Liver (tissue), 9 donors: ENCODE results near the gene VPS39. TPM values are rescaled to one million over a fixed set of nuclear protein-coding genes. Genes with fewer than 3 reads are reported as not detected.

Experiments used
- DNase-seq: peaks from one replicate; pipeline ENCODE4 v3.0.0-alpha.2; 2017; ENCODE audit warnings: low spot score
- H3K27ac ChIP-seq, 2 donors: one replicate each; pipeline ENCODE4 v1.7.0; 2013; ENCODE audit warnings: inconsistent platforms in 2 of 2, low read length in 2 of 2, control low read depth in 1 of 2, low read depth in 1 of 2, mild to moderate bottlenecking in 1 of 2
- H3K27me3 ChIP-seq, 4 donors: one replicate each; pipeline versions ENCODE4 v1.6.1 to v1.7.0; 2013; ENCODE audit warnings: low read length in 3 of 4, inconsistent platforms in 1 of 4, mild to moderate bottlenecking in 1 of 4, moderate library complexity in 1 of 4; ENCODE audit not compliant: control insufficient read depth in 4 of 4, insufficient read depth in 4 of 4
- H3K36me3 ChIP-seq, 4 donors: one replicate each; pipeline versions ENCODE4 v1.6.1 to v1.7.0; 2013; ENCODE audit warnings: low read length in 3 of 4, mild to moderate bottlenecking in 3 of 4, low read depth in 1 of 4, moderate library complexity in 1 of 4; ENCODE audit not compliant: control insufficient read depth in 4 of 4, insufficient read depth in 3 of 4
- H3K4me1 ChIP-seq, 4 donors: one replicate each; pipeline versions ENCODE4 v1.6.1 to v1.7.0; 2013; ENCODE audit warnings: low read length in 3 of 4, mild to moderate bottlenecking in 3 of 4, moderate library complexity in 1 of 4; ENCODE audit not compliant: control insufficient read depth in 4 of 4, insufficient read depth in 4 of 4
- H3K4me3 ChIP-seq, 3 donors: one replicate each; pipeline versions ENCODE4 v1.6.1 to v1.7.0; 2013; ENCODE audit warnings: low read length in 3 of 3, control low read depth in 1 of 3, low read depth in 1 of 3, mild to moderate bottlenecking in 1 of 3
- H3K9ac ChIP-seq, 2 donors: one replicate each; pipeline ENCODE4 v1.7.0; 2013; ENCODE audit warnings: low read length in 2 of 2, mild to moderate bottlenecking in 2 of 2, moderate library complexity in 2 of 2, control low read depth in 1 of 2, low read depth in 1 of 2
- H3K9me3 ChIP-seq, 4 donors: one replicate each; pipeline versions ENCODE4 v1.6.1 to v1.7.0; 2013; ENCODE audit warnings: low read length in 3 of 4; ENCODE audit not compliant: control insufficient read depth in 4 of 4
- CTCF ChIP-seq: fragments of 150-350 bp; IDR thresholded peaks from 2 replicates; pipeline ENCODE4 v1.5.1; 2017; ENCODE audit warnings: improper control_type of control experiment, low read depth, low read length; ENCODE audit not compliant: missing input control
- EGR1 ChIP-seq, 2 donors: IDR thresholded peaks; 2 replicates each; pipeline ENCODE4 v1.6.1; 2016 to 2018; ENCODE audit warnings: antibody characterized with exemption in 2 of 2, low read depth in 2 of 2
- FOXA1 ChIP-seq: IDR thresholded peaks from 2 replicates; pipeline ENCODE4 v1.6.1; 2016; ENCODE audit warnings: antibody characterized with exemption
- FOXA2 ChIP-seq: IDR thresholded peaks from 2 replicates; pipeline ENCODE4 v1.6.1; 2016; ENCODE audit warnings: antibody characterized with exemption
- GABPA ChIP-seq, 2 donors: IDR thresholded peaks in 1 of 2; conservative IDR thresholded peaks in 1 of 2; 2 replicates each; pipeline ENCODE4 v1.6.1; 2016; ENCODE audit warnings: antibody characterized with exemption in 2 of 2, mild to moderate bottlenecking in 1 of 2, moderate library complexity in 1 of 2
- HNF4A ChIP-seq, 2 donors: conservative IDR thresholded peaks; 2 replicates each; pipeline ENCODE4 v1.6.1; 2016; ENCODE audit warnings: antibody characterized with exemption in 2 of 2, mild to moderate bottlenecking in 2 of 2
- HNF4G ChIP-seq: IDR thresholded peaks from 2 replicates; pipeline ENCODE4 v1.6.1; 2016; ENCODE audit warnings: antibody characterized with exemption
- JUND ChIP-seq, 2 donors: IDR thresholded peaks; 2 replicates each; pipeline ENCODE4 v1.6.1; 2016; ENCODE audit warnings: antibody characterized with exemption in 2 of 2
- NR2F2 ChIP-seq: IDR thresholded peaks from 2 replicates; pipeline ENCODE4 v1.6.1; 2016; ENCODE audit warnings: antibody characterized with exemption
- RAD21 ChIP-seq, 2 donors: IDR thresholded peaks; 2 replicates each; pipeline ENCODE4 v1.6.1; 2016; ENCODE audit warnings: antibody characterized with exemption in 2 of 2, mild to moderate bottlenecking in 2 of 2
- REST ChIP-seq: IDR thresholded peaks from 2 replicates; pipeline ENCODE4 v1.6.1; 2016; ENCODE audit warnings: antibody characterized with exemption, mild to moderate bottlenecking
- SP1 ChIP-seq: IDR thresholded peaks from 2 replicates; pipeline ENCODE4 v1.6.1; 2018; ENCODE audit warnings: antibody characterized with exemption, mild to moderate bottlenecking
- TAF1 ChIP-seq: conservative IDR thresholded peaks from 2 replicates; pipeline ENCODE4 v1.6.1; 2016; ENCODE audit warnings: antibody characterized with exemption, mild to moderate bottlenecking
- YY1 ChIP-seq: IDR thresholded peaks from 2 replicates; pipeline ENCODE4 v1.6.1; 2016; ENCODE audit warnings: antibody characterized with exemption, mild to moderate bottlenecking
- WGBS: extraction: QIAGEN DNeasy Blood & Tissue Kit; methylation state at CpG from one replicate; pipeline ENCODE4 v1.1.7; 2013; 5-methylcytosine and 5-hydroxymethylcytosine counted together
- polyA plus RNA-seq, 2 donors: library from polyadenylated mRNA; stranded (reverse) in 1 of 2; unstranded in 1 of 2; fragments of 200-250 nt in 1 of 2; fragments of >200 nt in 1 of 2; fragmentation: Nextera tagmentation in 1 of 2; extraction: Ambion mirVana in 1 of 2; gene quantifications; one replicate each; pipeline versions ENCODE4 v1.2.1 to v1.2.3, GENCODE V29; 2013 to 2015
- total RNA-seq, 2 donors: library from RNA; depleted of rRNA; stranded (reverse); fragments of >200 nt; gene quantifications; one replicate each; pipeline ENCODE4 v1.2.3, GENCODE V29; 2014
- TF ChIP-seq, protein P1 (sequence below): IDR thresholded peaks from 2 replicates; pipeline ENCODE4 v1.6.1; 2016; ENCODE audit warnings: antibody characterized with exemption
- TF ChIP-seq, protein P2 (sequence below): IDR thresholded peaks from 2 replicates; pipeline ENCODE4 v1.6.1; 2016; ENCODE audit warnings: antibody characterized with exemption
- donor health status: healthy.
- donor health status: healthy.
- donor health status: healthy.
- donor health status: healthy.
- donor health status: healthy.

The VPS39 gene
- total and polyA plus RNA-seq, 4 donors: 11.1 to 41.2 (median 16.8) TPM

DNA sequence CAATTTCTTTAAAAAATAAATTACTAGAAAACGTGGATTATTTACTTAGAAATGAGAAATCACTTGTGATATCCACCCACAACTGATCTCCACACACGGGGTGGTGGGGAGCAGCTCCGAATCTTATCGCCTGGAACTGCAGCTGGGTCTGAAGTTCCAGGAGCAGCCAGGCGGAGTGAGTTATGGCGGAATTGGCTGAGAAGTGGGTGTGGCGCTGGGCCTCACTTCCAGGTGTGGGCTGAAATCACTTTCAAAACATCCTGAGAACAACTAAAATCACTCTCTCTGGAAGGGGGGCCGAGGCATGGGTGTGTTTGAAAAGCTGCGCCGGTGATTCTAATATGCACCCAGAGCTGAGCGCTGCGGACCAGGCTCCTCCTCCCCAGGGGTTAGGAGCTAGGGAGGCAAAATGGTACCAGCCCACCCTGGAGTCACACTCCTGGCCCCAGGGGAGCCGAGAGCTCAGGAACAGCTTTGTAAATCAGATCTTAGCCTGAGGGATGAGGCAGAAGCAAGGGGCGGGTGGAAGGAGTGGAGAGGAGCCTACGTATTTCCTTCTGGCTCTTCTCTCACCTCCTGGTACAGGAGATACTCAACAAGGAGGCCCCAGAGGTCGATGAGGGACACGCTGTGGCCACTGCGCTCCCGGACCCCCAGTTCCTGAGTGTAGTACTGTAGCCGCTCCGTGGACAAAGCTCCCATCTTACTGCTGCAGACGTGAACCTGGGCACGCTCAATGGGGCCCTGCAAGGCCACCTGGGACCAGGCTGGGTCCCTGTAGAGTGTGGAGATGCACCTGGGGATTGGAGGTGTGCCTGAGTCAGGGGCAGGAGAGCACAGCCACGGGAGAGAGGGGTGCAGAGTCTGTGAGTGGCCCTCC, 61.3 kb downstream of the VPS39 start:
- DNase-seq: no peak
- no peak overlapping the region for H3K4me3 ChIP-seq
- WGBS: 83% methylated on average over 24 of the region's 24 CpGs
- TF ChIP-seq, protein P1, sequence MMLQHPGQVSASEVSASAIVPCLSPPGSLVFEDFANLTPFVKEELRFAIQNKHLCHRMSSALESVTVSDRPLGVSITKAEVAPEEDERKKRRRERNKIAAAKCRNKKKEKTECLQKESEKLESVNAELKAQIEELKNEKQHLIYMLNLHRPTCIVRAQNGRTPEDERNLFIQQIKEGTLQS: no peak
- TF ChIP-seq YY1 (no peak), HNF4G (no peak), EGR1 (IDR thresholded peaks at IDR 0.05; ENCODE audit: low read depth in 2 of 2) (no peak), JUND (IDR thresholded peaks at IDR 0.05) (no peak), TAF1 (no peak), FOXA2 (no peak), RAD21 (IDR thresholded peaks at IDR 0.05) (no peak), CTCF (no peak), HNF4A (conservative IDR thresholded peaks at IDR 0.05) (no peak), NR2F2 (no peak), REST (no peak), GABPA (IDR thresholded peaks at IDR 0.05 in 1 of 2, conservative IDR thresholded peaks at IDR 0.05 in 1 of 2) (no peak)
- TF ChIP-seq, protein P2, sequence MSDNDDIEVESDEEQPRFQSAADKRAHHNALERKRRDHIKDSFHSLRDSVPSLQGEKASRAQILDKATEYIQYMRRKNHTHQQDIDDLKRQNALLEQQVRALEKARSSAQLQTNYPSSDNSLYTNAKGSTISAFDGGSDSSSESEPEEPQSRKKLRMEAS: no peak
- no peaks in the 10 kb centered on the region for H3K27me3 ChIP-seq
- H3K9me3 ChIP-seq: no peaks in the 10 kb centered on the region
- no peak overlapping the region for H3K27ac ChIP-seq
- H3K36me3 ChIP-seq: no peaks in the 10 kb centered on the region
- H3K9ac ChIP-seq: no peak overlapping the region
- H3K4me1 ChIP-seq: no peaks in the 10 kb centered on the region

DNA sequence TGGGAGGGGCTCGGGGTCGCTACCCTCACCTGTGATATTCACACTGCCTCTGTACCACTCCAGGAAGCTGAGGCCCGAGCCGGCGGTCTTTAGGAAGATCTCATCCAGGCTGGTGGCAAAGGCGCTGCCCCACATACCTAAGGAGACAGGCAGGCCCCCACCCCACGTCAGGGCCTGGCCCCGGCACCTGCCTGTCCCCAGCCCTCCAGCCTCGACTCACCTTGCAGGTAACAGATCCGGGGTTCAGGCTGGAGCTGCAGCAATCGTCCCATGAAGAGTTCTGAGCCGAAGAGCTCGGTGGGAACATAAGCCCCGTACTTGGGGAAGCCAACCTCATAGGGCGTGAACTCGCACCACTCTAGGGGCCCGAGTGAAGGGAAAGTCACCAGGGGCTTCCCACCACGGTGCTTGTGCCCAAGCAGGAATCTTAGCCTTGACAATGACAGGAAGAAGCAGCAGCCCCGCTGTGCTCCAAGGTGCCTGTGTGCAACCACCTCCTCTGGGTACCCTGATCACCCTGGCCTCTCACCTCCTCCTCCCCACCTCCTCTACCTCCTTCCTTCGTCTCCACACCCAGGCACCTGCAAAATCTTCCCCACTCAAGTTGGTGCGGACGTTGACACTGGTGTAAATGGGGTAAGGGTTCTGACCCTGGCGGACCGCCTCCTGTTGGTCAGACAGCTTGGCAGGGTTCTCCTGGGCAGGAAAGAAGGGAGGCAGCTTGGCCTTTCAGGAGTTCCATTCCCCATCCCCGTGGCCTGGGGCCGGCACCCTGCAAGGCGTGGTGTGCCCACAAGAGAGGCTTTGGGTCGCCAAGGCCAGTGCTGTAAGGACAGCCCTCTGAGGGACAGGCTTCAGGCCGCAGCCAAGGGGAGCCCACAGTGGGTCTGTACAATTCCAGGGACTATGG, 62.3 kb downstream of the VPS39 start:
- Histone ChIP-seq H3K27ac (no peak overlapping the region), H3K4me3 (no peak overlapping the region), H3K36me3 (no peaks in the 10 kb centered on the region), H3K9me3 (no peaks in the 10 kb centered on the region), H3K27me3 (no peaks in the 10 kb centered on the region), H3K9ac (no peak overlapping the region), H3K4me1 (no peaks in the 10 kb centered on the region)
- no peak for DNase-seq
- no peak for TF ChIP-seq FOXA1
- no peak for TF ChIP-seq SP1
- TF ChIP-seq REST: no peak
- TF ChIP-seq, protein P2: no peak
- TF ChIP-seq, protein P1: no peak
- WGBS: 88% methylated on average over 29 of the region's 29 CpGs
